NCI-H1694 treated with DMSO at 0.1 percent for 48 hours (cell line): ENCODE results near the gene SMAD4.

Experiments
- DNase-seq: peaks from one replicate; lab custom pipeline; 2025; lab: John Stamatoyannopoulos, UW

Gene SMAD4

DNA sequence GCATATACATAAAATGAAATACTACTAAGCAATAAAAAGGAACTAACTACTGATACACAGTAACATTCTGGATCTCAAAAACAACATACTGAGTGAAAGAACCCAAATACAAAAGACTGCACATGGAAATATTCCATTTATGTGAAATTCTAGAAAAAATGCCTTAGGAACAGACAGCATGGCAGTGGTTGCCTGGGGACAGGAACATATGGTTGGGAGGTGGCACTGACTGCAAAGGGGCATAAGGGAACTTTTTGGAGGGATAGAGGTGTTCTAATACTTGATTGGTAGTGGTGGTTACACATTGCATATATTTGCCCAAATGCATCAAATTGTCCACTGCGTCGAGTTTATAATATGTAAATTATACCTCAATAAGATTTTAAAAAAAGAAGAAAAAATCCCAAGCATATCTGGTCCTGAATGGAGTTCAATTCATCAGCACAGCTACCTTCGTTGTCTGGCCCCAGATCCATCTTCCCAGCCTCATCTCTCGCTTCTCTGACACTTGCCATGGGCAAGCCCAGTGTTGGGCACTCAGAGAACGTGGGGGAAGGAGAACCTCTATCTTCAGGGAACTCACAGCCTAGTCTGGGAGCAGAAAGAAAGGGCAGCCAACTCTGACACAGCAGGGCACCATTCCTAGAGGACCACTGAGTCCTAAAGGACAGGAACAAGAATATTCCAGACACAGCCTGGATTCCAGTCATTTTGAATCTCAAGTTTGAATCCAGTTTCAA, 8.6 kb upstream of the SMAD4 start:
- DNase-seq = no peak

- no peak for DNase-seq
These were observed 4.5 kb upstream of the SMAD4 start for GRCh38 chr18:51025512-51025911.

- no peak for DNase-seq
These were observed 1.7 kb upstream of the SMAD4 start for GRCh38 chr18:51028201-51028805.

DNA sequence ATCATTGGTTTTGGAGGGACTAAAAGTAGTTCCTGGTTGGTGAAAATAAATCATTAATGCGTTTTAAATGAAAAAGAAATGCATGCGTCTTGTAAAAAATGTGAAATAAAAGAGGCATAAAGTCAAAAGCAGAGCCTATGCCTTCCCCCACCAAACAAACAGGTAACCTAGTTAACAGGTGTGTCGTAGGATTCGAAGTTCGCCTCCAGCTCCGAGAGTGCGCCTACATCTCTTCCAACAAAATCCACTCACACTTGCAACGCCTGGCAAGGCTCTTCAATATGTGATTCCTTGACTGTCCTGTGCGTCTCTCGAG, 677 bp upstream of the SMAD4 start:
- DNase-seq = no peak

- DNase-seq = no peak
These were observed 685 bp downstream of the SMAD4 start for GRCh38 chr18:51030537-51031258.

- DNase-seq = no peak
These were observed 2.2 kb downstream of the SMAD4 start for GRCh38 chr18:51032193-51032592.

DNA sequence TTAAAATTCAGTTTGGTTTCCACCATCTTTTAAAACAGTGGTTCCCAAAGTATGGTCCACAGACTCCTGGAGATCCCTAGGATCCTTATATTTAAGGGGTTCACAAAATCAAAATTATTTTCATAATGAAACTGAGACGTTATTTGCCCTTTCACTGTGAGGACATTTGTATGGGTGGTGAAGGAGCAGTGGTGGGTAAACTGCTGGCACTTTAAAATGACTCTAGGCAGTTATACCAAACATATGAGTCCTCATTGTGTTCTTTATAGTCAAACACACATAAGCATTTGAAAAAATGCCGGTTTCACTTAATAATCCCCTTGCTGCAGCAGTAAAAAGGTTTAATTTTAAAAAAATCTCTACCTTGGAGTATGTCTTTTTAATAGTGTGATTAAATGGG, 7.2 kb downstream of the SMAD4 start:
- no peak for DNase-seq

- DNase-seq = no peak
These were observed 8.1 kb downstream of the SMAD4 start for GRCh38 chr18:51038110-51038509.

- DNase-seq = no peak
These were observed 9.4 kb downstream of the SMAD4 start for GRCh38 chr18:51039138-51040112.

DNA sequence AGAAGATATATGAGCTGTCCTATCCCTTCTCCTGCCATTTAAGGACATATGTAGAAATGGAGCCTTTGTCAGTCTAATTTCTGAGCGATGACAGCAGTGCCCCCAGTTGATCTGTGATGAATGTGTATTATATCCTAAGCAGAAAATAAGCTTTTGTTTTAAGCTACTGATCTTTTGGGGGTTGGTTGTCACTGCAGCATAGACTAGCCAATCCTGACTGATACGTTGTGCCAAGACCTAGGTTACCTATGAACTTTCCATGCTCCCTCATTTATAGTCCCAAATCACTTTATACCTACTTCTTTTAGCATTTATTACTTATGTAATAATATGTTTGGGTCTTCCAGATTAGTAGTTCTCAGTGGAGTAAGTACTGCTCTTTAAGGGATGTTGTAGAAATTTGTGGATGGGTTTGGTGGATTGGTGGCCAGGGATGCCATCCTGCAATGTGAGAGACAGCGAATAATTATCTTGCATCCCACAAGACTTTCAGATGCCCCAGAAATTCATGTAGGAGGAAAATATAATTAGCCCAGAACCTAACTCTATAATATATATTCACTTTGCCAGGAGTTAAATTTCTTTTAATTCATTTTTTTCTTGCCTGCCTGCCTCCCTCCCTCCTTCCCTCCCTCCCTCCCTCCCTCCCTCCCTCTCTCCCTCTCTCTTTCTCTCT, 11.8 kb downstream of the SMAD4 start:
- DNase-seq = no peak

DNA sequence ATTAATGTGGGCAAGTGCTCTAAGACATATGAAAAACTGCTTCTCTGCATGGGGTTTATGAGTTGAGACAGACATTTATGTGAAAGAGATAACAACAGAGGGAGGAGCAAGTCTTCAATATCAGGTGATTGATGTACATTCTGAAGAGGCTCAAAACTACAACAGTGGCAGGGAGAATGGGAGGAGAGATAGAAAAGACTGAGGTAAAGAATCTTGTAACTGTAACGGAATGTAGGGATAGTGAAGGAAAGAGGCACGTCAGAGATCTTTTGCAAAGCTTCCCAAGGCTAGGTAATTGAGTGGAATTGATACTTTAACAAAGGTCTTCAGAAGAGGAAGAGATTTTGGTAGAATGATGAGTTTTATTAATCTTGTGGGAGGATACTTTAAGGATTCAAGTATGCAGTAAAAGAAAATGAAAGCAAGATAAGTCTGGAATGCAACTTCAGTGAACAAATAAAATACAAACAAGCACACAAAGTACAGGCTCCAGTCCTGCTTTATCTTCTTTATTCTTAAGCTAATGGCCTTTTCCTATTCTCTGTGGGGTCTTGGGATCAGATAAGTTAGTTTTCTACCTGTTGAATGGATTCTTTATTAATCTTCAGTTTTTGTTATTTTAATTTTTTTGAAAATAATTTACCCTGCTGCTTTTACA, 15.0 kb downstream of the SMAD4 start:
- DNase-seq = no peak

- no peak for DNase-seq
These were observed 18.2 kb downstream of the SMAD4 start for GRCh38 chr18:51048190-51048589.

DNA sequence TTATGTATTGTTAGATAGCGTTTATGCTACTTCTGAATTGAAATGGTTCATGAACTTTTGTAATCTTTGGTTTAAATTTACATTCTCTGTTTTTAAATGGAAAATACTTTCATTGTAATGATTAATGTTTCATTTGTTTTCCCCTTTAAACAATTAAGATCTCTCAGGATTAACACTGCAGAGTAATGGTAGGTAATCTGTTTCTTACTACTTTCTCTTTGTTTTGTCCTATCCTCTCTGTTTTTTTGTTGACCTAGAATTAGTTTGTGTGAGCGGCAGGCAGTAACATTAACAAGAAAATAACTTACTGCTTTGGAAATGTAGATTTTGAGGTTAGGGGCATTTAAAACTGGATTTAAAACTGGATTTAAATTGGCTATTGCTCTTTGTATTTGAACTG, 19.1 kb downstream of the SMAD4 start:
- no peak for DNase-seq

- peak; percentile 26 for DNase-seq
These were observed 21.2 kb downstream of the SMAD4 start for GRCh38 chr18:51051105-51051712.

DNA sequence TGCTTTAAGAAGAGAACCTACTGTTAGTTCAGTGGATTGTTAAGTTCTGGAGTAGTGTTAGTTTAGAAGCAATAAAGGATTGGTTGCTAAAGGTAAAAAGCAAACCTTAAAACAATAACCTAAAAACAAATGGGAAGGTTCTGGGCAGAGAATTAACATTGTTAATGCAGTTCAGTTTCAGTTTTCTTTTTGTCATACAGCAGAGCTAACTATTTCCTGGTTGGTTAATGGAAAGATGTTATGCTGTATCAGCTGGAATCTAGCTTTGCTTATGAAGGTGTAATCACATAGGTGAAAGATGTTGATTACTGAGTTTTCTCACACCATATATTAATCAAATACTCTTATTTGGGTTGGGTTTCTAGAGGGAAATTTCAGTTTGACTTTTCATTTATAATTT, 23.8 kb downstream of the SMAD4 start:
- DNase-seq = no peak

- DNase-seq = no peak
These were observed 24.8 kb downstream of the SMAD4 start for GRCh38 chr18:51054764-51055163.

GRCh38 chr18:51059969-51060368, 30.0 kb downstream of the SMAD4 start:
- DNase-seq = no peak

- DNase-seq = no peak
These were observed 34.2 kb downstream of the SMAD4 start for GRCh38 chr18:51064256-51064655.

GRCh38 chr18:51066273-51066672, 36.3 kb downstream of the SMAD4 start:
- DNase-seq = no peak

GRCh38 chr18:51068105-51068504, 38.1 kb downstream of the SMAD4 start:
- DNase-seq = no peak

- DNase-seq = no peak
These were observed 39.9 kb downstream of the SMAD4 start for GRCh38 chr18:51069885-51070284.
